GM21737 (cell line): ENCODE results near the gene ADGRL2.

Experiments used
- ATAC-seq: cut with Tn5 transposase; IDR thresholded peaks from one replicate; pipeline ENCODE4 v1.9.1; 2021; ENCODE audit warnings: mild to moderate bottlenecking, moderate library complexity; ENCODE audit not compliant: unreplicated experiment

Gene ADGRL2

GRCh38 chr1:81805537-81806431 is 5.0 kb downstream of the ADGRL2 start:
- no peak for ATAC-seq

GRCh38 chr1:81806432-81806770 is 5.7 kb downstream of the ADGRL2 start:
- no peak for ATAC-seq

GRCh38 chr1:81808760-81809159 is 8.0 kb downstream of the ADGRL2 start:
- ATAC-seq: no peak

- ATAC-seq: no peak
Observed at GRCh38 chr1:81809808-81810207, 9.1 kb downstream of the ADGRL2 start.

- no peak for ATAC-seq
Observed at GRCh38 chr1:81811757-81812371, 11.1 kb downstream of the ADGRL2 start.

- no peak for ATAC-seq
Observed at GRCh38 chr1:81812712-81813111, 12.0 kb downstream of the ADGRL2 start.

GRCh38 chr1:81813691-81814090 is 13.0 kb downstream of the ADGRL2 start:
- no peak for ATAC-seq

- no peak for ATAC-seq
Observed at GRCh38 chr1:81819613-81820012, 18.9 kb downstream of the ADGRL2 start.

GRCh38 chr1:81820765-81821164 is 20.0 kb downstream of the ADGRL2 start:
- no peak for ATAC-seq

- ATAC-seq: no peak
Observed at GRCh38 chr1:81823082-81823481, 22.3 kb downstream of the ADGRL2 start.

GRCh38 chr1:81824759-81825158 is 24.0 kb downstream of the ADGRL2 start:
- ATAC-seq: no peak

GRCh38 chr1:81827942-81828341 is 27.2 kb downstream of the ADGRL2 start:
- ATAC-seq: no peak

- ATAC-seq: no peak
Observed at GRCh38 chr1:81832573-81832972, 31.8 kb downstream of the ADGRL2 start.

GRCh38 chr1:81833722-81834121 is 33.0 kb downstream of the ADGRL2 start:
- no peak for ATAC-seq

GRCh38 chr1:81834268-81834667 is 33.5 kb downstream of the ADGRL2 start:
- no peak for ATAC-seq

GRCh38 chr1:81834921-81835698 is 34.4 kb downstream of the ADGRL2 start:
- ATAC-seq: no peak

- no peak for ATAC-seq
Observed at GRCh38 chr1:81836007-81836626, 35.4 kb downstream of the ADGRL2 start.

GRCh38 chr1:81838600-81839218 is 38.0 kb downstream of the ADGRL2 start:
- no peak for ATAC-seq

GRCh38 chr1:81840805-81841204 is 40.1 kb downstream of the ADGRL2 start:
- ATAC-seq: no peak

GRCh38 chr1:81841795-81842194 is 41.1 kb downstream of the ADGRL2 start:
- ATAC-seq: no peak

GRCh38 chr1:81844477-81844876 is 43.7 kb downstream of the ADGRL2 start:
- ATAC-seq: no peak
